GM23338 (cell line): Measurements from ENCODE around the gene APC2. TPM values are rescaled to one million over a fixed set of nuclear protein-coding genes. Genes with fewer than 3 reads are reported as not detected.
A peak's percentile ranks its signal among the peaks of the same experiment; 100 is the strongest.

ENCODE experiments used
- ATAC-seq: fragments of 200-7000 bp; cut with Tn5 transposase; 3 replicates; pipeline ENCODE4 v1.9.1; 2020
- DNase-seq: peaks from one replicate; pipeline ENCODE4 v3.0.0-alpha.2; 2015; ENCODE audit warnings: low spot score
- H2AFZ ChIP-seq: fragments of 200-600 bp; sonication (generic); 2 replicates; pipeline ENCODE4 v1.8.0; 2016; ENCODE audit warnings: antibody characterized with exemption, mild to moderate bottlenecking, moderate library complexity
- H3F3A ChIP-seq: fragments of 200-600 bp; sonication (generic); replicated peaks from 2 replicates; pipeline ENCODE4 v1.8.0; 2017; ENCODE audit warnings: antibody characterized with exemption, mixed run types, low read depth
- H3K27ac ChIP-seq: fragments of 200-600 bp; sonication (generic); 2 replicates; pipeline ENCODE4 v1.6.1; 2016; ENCODE audit warnings: low read depth
- H3K27me3 ChIP-seq: fragments of 200-600 bp; sonication (generic); 2 replicates; pipeline ENCODE4 v1.8.0; 2016; ENCODE audit warnings: mild to moderate bottlenecking, mixed run types, moderate library complexity; ENCODE audit not compliant: insufficient read depth
- H3K36me3 ChIP-seq: fragments of 200-600 bp; sonication (generic); 2 replicates; pipeline ENCODE4 v1.8.0; 2016; ENCODE audit warnings: mild to moderate bottlenecking; ENCODE audit not compliant: insufficient read depth
- H3K4me1 ChIP-seq: fragments of 200-600 bp; sonication (generic); 2 replicates; pipeline ENCODE4 v1.8.0; 2016; ENCODE audit warnings: mild to moderate bottlenecking, moderate library complexity; ENCODE audit not compliant: insufficient read depth
- H3K4me2 ChIP-seq: fragments of 200-600 bp; sonication (generic); 2 replicates; pipeline ENCODE4 v1.7.1; 2017; ENCODE audit warnings: mixed run types
- H3K4me3 ChIP-seq: fragments of 200-600 bp; sonication (generic); 2 replicates; pipeline ENCODE4 v1.6.1; 2016; ENCODE audit warnings: mixed run types
- H3K79me2 ChIP-seq: fragments of 200-600 bp; sonication (generic); replicated peaks from 2 replicates; pipeline ENCODE4 v1.8.0; 2017; ENCODE audit warnings: mild to moderate bottlenecking; ENCODE audit not compliant: insufficient read depth
- H3K9me2 ChIP-seq: fragments of 200-600 bp; sonication (generic); 2 replicates; pipeline ENCODE4 v1.8.0; 2017; ENCODE audit not compliant: insufficient read depth
- H4K20me1 ChIP-seq: fragments of 200-600 bp; sonication (generic); replicated peaks from 2 replicates; pipeline ENCODE4 v1.8.0; 2017; ENCODE audit warnings: mild to moderate bottlenecking; ENCODE audit not compliant: insufficient read depth
- H3K27ac Mint-ChIP-seq: 2 replicates; pipeline ENCODE4 v1.8.0; 2020; ENCODE audit warnings: inconsistent platforms, mild to moderate bottlenecking, moderate library complexity, mixed read lengths
- H3K27me3 Mint-ChIP-seq: 3 replicates; pipeline ENCODE4 v1.8.0; 2022; ENCODE audit warnings: low read depth, mild to moderate bottlenecking, moderate library complexity, mixed read lengths, inconsistent platforms; ENCODE audit not compliant: insufficient read depth, poor library complexity
- H3K36me3 Mint-ChIP-seq: 3 replicates; pipeline ENCODE4 v1.8.0; 2021; ENCODE audit warnings: low read depth, mild to moderate bottlenecking, inconsistent platforms, moderate library complexity, mixed read lengths
- H3K4me1 Mint-ChIP-seq: 3 replicates; pipeline ENCODE4 v1.8.0; 2020; ENCODE audit warnings: mild to moderate bottlenecking, inconsistent platforms, mixed read lengths
- H3K4me3 Mint-ChIP-seq: 3 replicates; pipeline ENCODE4 v1.8.0; 2021; ENCODE audit warnings: moderate library complexity, mild to moderate bottlenecking, inconsistent platforms, mixed read lengths
- H3K9me3 Mint-ChIP-seq: 3 replicates; pipeline ENCODE4 v1.8.0; 2020; ENCODE audit warnings: moderate library complexity, mild to moderate bottlenecking, inconsistent platforms, mixed read lengths
- ETS1 ChIP-seq: IDR thresholded peaks from 2 replicates; pipeline ENCODE4 v1.6.1; 2016; ENCODE audit warnings: antibody characterized with exemption
- EZH2phosphoT487 ChIP-seq: fragments of 200-600 bp; sonication (generic); IDR thresholded peaks from one replicate; pipeline ENCODE4 v1.8.1; 2018; ENCODE audit warnings: antibody characterized with exemption; ENCODE audit not compliant: unreplicated experiment
- REST ChIP-seq: IDR thresholded peaks from one replicate; pipeline ENCODE4 v1.6.1; 2018; ENCODE audit warnings: antibody characterized with exemption; ENCODE audit not compliant: unreplicated experiment
- STAT1 ChIP-seq: IDR thresholded peaks from one replicate; pipeline ENCODE4 v1.6.1; 2016; ENCODE audit warnings: antibody characterized with exemption; ENCODE audit not compliant: unreplicated experiment
- ZNF462 ChIP-seq: fragments of 250-450 bp; sonication (Bioruptor Pico); IDR thresholded peaks from 2 replicates; pipeline ENCODE4 v1.5.0; 2020; ENCODE audit warnings: mild to moderate bottlenecking, moderate library complexity
- polyA plus RNA-seq: library from polyadenylated mRNA; unstranded; fragments of >200 nt; fragmentation: Nextera tagmentation; extraction: Ambion mirVana; gene quantifications from 2 replicates; pipeline ENCODE4 v1.2.1, GENCODE V29; 2016
- total RNA-seq: library from RNA; depleted of rRNA; stranded (reverse); fragments of >200 nt; shearing (Covaris generic); gene quantifications from 2 replicates; pipeline ENCODE4 v1.2.3, GENCODE V29; 2014

The APC2 gene
- total and polyA plus RNA-seq, 2 experiments from 2014 or later = 1.4 to 18.3 TPM

- no peak for TF ChIP-seq ETS1
- TF ChIP-seq EZH2phosphoT487 = no peak
- no peak for TF ChIP-seq REST
These were observed 45.3 kb downstream of the APC2 start (continued) for GRCh38 chr19:1495051-1495798.

GRCh38 chr19:1495799-1496713 lies 46.1 kb downstream of the APC2 start:
- peak; percentile 17; the same call in 2 of the 3 replicates for ATAC-seq
- no peak for DNase-seq
- H3K27me3 ChIP-seq = peaks cover 14% of the 10 kb centered on the region
- no peaks in the 10 kb centered on the region for H3K79me2 ChIP-seq
- H3K4me3 ChIP-seq = no peak overlapping the region
- H4K20me1 ChIP-seq = no peaks in the 10 kb centered on the region
- no peaks in the 10 kb centered on the region for H3K4me1 ChIP-seq
- no peak overlapping the region for H3K4me2 ChIP-seq
- peaks cover 12% of the 10 kb centered on the region; the same call in 2 of the 3 replicates for H3K9me3 Mint-ChIP-seq
- no peak for TF ChIP-seq STAT1
- TF ChIP-seq ZNF462 (CRISPR knock-in tag) = no peak
- no peak for TF ChIP-seq EZH2phosphoT487
- H3K4me3 Mint-ChIP-seq = no peak overlapping the region; the same call in 2 of the 3 replicates
- H3K9me2 ChIP-seq = no peaks in the 10 kb centered on the region
- H3K27ac ChIP-seq = no peak overlapping the region
- 0 out of 2 replicates have a peak, but pooled peaks cover 2% of the 10 kb centered on the region for H3F3A ChIP-seq
- H3K27me3 Mint-ChIP-seq = peaks cover 22% of the 10 kb centered on the region
- H3K4me1 Mint-ChIP-seq = peaks cover 5% of the 10 kb centered on the region
- no peak overlapping the region for H2AFZ ChIP-seq
- H3K36me3 Mint-ChIP-seq = no peaks in the 10 kb centered on the region; the same call in 2 of the 3 replicates
- no peak overlapping the region for H3K27ac Mint-ChIP-seq
- H3K36me3 ChIP-seq = no peaks in the 10 kb centered on the region
